ENCODE measurements around the gene HSD3B1.

HSD3B1 gene

GRCh38 chr1:119470377-119470776 lies 36.6 kb upstream of the HSD3B1 start:
- no peak for TF ChIP-seq CTCF (IDR thresholded peaks at IDR 0.05; ENCODE audit: low read depth, low read length)

GRCh38 chr1:119470958-119471357 lies 36.1 kb upstream of the HSD3B1 start:
- no peak for TF ChIP-seq CTCF (IDR thresholded peaks at IDR 0.05; ENCODE audit: low read depth, low read length)
- no peak overlapping the region for H3K4me3 ChIP-seq (ENCODE audit: low read depth, low read length)

More at GRCh38 chr1:119470377-119470776, 36.6 kb upstream of the HSD3B1 start:
- H3K4me3 ChIP-seq (ENCODE audit: low read depth, low read length) = no peak overlapping the region

GRCh38 chr1:119471566-119471965 lies 35.4 kb upstream of the HSD3B1 start:
- no peak overlapping the region for H3K4me3 ChIP-seq (ENCODE audit: low read depth, low read length)
- no peak for TF ChIP-seq CTCF (IDR thresholded peaks at IDR 0.05; ENCODE audit: low read depth, low read length)

- TF ChIP-seq CTCF (IDR thresholded peaks at IDR 0.05; ENCODE audit: low read depth, low read length) = no peak
- H3K4me3 ChIP-seq (ENCODE audit: low read depth, low read length) = no peak overlapping the region
Observed at GRCh38 chr1:119472080-119472818, 34.8 kb upstream of the HSD3B1 start.

- no peak overlapping the region for H3K4me3 ChIP-seq (ENCODE audit: low read depth, low read length)
- TF ChIP-seq CTCF (IDR thresholded peaks at IDR 0.05; ENCODE audit: low read depth, low read length) = no peak
Observed at GRCh38 chr1:119472819-119473175, 34.2 kb upstream of the HSD3B1 start.

- peak; percentile 55 for TF ChIP-seq CTCF (IDR thresholded peaks at IDR 0.05; ENCODE audit: low read depth, low read length)
- no peak overlapping the region for H3K4me3 ChIP-seq (ENCODE audit: low read depth, low read length)
Observed at GRCh38 chr1:119475866-119476439, 31.1 kb upstream of the HSD3B1 start.

- no peak overlapping the region for H3K4me3 ChIP-seq (ENCODE audit: low read depth, low read length)
- TF ChIP-seq CTCF (IDR thresholded peaks at IDR 0.05; ENCODE audit: low read depth, low read length) = no peak
Observed at GRCh38 chr1:119477710-119478109, 29.3 kb upstream of the HSD3B1 start.
